GM06990 (cell line): Measurements from ENCODE around the gene ANP32E.

Source experiments
- DNase-seq: peaks from one replicate; pipeline ENCODE4 v3.0.0-alpha.2; 2011; ENCODE audit not compliant: insufficient read length; ENCODE audit errors: extremely low read depth
- H3K27me3 ChIP-seq: replicated peaks from 2 replicates; pipeline ENCODE4 v1.6.0; 2011; ENCODE audit warnings: low read length; ENCODE audit not compliant: control insufficient read depth, insufficient read depth
- H3K36me3 ChIP-seq: 2 replicates; pipeline ENCODE4 v1.5.1; 2011; ENCODE audit warnings: low read length; ENCODE audit not compliant: control insufficient read depth, insufficient read depth
- H3K4me3 ChIP-seq: replicated peaks from 2 replicates; pipeline ENCODE4 v1.5.1; 2011; ENCODE audit warnings: low read depth, mild to moderate bottlenecking, control low read depth, low read length
- CTCF ChIP-seq: IDR thresholded peaks from 2 replicates; pipeline ENCODE4 v1.5.1; 2011; ENCODE audit warnings: low read length, control low read depth, mild to moderate bottlenecking, inconsistent platforms; ENCODE audit not compliant: insufficient read depth, poor library complexity, severe bottlenecking

Gene ANP32E

GRCh38 chr1:150280138-150280707, 44.3 kb upstream of the ANP32E start:
- no peak for TF ChIP-seq CTCF
- Histone ChIP-seq H3K27me3 (no peaks in the 10 kb centered on the region), H3K36me3 (no peaks in the 10 kb centered on the region), H3K4me3 (no peak overlapping the region)
- DNase-seq = no peak

- Histone ChIP-seq H3K4me3 (peak overlapping the region; percentile 38), H3K27me3 (no peaks in the 10 kb centered on the region), H3K36me3 (no peaks in the 10 kb centered on the region)
- DNase-seq = no peak
- TF ChIP-seq CTCF = no peak
Observed at GRCh38 chr1:150273311-150273710, 37.4 kb upstream of the ANP32E start.

DNA sequence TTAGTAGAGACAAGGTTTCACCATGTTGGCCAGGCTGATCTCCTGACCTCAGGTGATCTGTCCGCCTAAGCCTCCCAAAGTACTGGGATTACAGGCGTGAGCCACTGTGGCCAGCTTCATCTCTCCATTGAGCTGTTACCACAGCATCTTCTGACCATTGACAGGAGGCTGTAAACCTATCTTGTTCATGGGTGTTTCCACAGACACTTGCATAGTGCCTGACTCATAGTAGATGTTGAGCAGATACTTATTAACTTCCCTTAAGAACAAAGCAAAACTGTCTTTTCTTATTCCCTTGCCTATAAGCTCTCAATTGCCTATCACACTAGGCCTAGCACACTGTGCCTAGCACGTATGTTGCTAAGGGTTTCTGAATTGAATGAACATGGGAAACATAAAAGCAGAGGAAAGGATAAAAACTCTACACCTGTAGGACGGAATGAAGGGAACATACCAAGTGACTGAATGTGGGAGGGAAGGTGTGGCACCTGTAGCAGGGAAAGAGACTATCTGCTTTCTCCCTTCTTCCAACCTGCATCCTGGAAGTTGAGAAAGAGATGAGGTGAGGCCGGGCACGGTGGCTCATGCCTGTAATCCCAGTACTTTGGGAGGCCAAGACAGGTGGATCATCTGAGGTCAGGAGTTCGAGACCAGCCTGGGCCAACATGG, 35.5 kb upstream of the ANP32E start:
- no peaks in the 10 kb centered on the region for H3K27me3 ChIP-seq
- no peak overlapping the region for H3K4me3 ChIP-seq
- TF ChIP-seq CTCF = no peak
- DNase-seq = no peak
- H3K36me3 ChIP-seq = peaks cover 3% of the 10 kb centered on the region; the same call in 1 of the 2 replicates

- no peak for TF ChIP-seq CTCF
- Histone ChIP-seq H3K27me3 (no peaks in the 10 kb centered on the region), H3K4me3 (peak overlapping the region; percentile 82), H3K36me3 (peaks cover 13% of the 10 kb centered on the region)
- DNase-seq = no peak
Observed at GRCh38 chr1:150269451-150269850, 33.5 kb upstream of the ANP32E start.

GRCh38 chr1:150268705-150269403, 32.9 kb upstream of the ANP32E start, which contains the start of gene APH1A:
APH1A (minus strand) TSS chr1:150269016; CDS start chr1:150268810, 206 bp downstream.
- no peaks in the 10 kb centered on the region for H3K27me3 ChIP-seq
- peak; percentile 92 for DNase-seq
- no peak for TF ChIP-seq CTCF
- peaks cover 13% of the 10 kb centered on the region for H3K36me3 ChIP-seq
- peak within 1 kb of the TSS; percentile 82 for H3K4me3 ChIP-seq
